Fibroblast of mammary gland (primary cell): Measurements from ENCODE around the gene CEMIP2.

Source experiments
- DNase-seq: peaks from one replicate; pipeline ENCODE4 v3.0.0-alpha.2; 2010; ENCODE audit warnings: low read depth
- H3K4me3 ChIP-seq: 2 replicates; pipeline ENCODE4 v1.5.1; 2011; ENCODE audit warnings: low read depth, mild to moderate bottlenecking, low read length, moderate library complexity; ENCODE audit not compliant: control insufficient read depth
- TF ChIP-seq, protein P1 (sequence below): conservative IDR thresholded peaks from 2 replicates; pipeline ENCODE4 v1.5.1; 2011; ENCODE audit warnings: low read depth, low read length, inconsistent platforms; ENCODE audit not compliant: control insufficient read depth, insufficient read depth

The CEMIP2 gene

DNA sequence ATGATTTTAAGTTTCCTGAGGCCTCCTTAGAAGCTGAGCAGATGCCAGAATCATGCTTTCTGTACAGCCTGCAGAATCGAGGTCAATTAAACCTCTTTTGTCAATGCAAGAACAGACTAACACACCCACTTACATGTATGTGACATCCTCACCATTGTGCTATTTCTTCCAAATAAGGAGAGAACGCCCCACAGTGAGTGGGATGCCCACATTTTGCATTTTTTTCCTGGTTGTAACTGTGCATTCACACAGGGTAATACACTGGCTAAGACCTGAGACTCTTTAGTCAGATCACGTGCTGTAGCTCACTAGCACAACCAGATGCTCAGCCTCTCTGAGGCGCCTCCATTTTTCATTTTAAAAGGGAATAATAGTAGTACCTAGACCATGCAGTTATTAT is 4.4 kb upstream of the CEMIP2 start:
- no peak for DNase-seq
- TF ChIP-seq, protein P1, sequence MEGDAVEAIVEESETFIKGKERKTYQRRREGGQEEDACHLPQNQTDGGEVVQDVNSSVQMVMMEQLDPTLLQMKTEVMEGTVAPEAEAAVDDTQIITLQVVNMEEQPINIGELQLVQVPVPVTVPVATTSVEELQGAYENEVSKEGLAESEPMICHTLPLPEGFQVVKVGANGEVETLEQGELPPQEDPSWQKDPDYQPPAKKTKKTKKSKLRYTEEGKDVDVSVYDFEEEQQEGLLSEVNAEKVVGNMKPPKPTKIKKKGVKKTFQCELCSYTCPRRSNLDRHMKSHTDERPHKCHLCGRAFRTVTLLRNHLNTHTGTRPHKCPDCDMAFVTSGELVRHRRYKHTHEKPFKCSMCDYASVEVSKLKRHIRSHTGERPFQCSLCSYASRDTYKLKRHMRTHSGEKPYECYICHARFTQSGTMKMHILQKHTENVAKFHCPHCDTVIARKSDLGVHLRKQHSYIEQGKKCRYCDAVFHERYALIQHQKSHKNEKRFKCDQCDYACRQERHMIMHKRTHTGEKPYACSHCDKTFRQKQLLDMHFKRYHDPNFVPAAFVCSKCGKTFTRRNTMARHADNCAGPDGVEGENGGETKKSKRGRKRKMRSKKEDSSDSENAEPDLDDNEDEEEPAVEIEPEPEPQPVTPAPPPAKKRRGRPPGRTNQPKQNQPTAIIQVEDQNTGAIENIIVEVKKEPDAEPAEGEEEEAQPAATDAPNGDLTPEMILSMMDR, result no peak
- no peak overlapping the region for H3K4me3 ChIP-seq

DNA sequence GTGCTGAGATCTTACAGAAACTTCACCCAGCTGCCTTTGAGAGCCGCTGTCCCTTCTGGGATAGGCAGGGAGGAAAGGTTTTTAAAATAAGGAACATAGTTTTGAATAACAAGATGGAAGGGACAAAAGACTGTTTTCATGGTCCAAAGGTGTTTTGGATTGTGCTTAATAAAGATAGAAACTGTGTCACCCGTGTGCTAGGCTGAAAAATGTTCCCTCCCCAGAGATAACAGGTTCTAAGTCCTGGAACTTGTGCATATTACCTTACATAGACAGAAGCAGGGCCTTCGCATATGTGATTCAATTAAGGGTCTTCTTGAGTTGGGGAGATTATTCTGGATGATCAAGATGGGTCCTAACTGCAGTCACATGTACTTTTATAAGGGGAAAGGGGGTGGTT is 1.9 kb upstream of the CEMIP2 start:
- TF ChIP-seq, protein P1, result no peak
- no peak overlapping the region for H3K4me3 ChIP-seq
- DNase-seq, result no peak

DNA sequence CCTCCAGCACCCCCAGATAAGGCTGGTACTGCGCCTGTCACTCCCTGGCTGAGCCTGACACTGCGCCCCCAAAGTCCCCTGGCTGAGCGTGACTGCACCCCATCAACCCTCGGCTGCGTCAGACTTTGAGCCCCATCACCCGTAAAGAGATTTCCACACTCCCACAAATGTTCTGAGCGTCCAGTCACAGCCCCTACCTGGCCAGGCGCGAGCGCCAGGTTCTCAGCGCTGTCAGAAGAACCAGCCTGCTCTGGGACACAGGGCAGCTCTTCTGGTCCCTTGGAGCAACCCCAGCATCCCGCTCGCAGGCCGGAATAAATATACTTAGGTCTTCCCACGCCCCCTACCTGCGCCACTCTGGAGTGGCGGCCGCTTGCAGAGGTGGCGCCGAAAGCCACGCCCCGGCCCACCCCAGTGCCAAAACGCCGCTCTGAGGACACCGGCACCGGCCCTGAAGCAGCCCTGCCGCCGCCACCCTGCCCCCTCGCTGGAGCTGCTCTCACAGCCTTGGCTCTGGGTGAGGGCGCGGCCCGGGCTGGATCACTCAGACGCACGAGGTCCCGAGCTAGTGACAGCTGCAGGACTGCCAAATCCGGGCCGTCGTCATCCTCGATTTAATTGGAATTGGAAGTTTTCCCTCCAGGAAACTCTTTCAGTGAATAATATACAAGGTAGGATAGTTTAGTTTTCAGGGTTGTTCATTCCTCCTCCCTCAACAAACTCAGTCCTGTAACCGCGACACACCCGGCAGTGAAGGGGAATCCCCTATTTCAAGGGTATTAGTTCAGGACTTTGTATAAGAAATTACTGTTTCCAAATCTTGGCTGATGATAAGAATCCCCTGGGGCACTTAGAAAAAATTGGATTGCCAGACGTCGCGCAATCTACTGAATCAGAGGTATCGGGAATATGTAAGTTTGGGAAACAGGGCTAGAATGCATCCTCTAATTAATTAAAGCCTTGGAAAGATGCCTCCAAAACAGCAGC is 1.2 kb upstream of the CEMIP2 start:
- H3K4me3 ChIP-seq, result peak overlapping the region; percentile 67
- peak; percentile 50 for DNase-seq
- TF ChIP-seq, protein P1, result no peak

DNA sequence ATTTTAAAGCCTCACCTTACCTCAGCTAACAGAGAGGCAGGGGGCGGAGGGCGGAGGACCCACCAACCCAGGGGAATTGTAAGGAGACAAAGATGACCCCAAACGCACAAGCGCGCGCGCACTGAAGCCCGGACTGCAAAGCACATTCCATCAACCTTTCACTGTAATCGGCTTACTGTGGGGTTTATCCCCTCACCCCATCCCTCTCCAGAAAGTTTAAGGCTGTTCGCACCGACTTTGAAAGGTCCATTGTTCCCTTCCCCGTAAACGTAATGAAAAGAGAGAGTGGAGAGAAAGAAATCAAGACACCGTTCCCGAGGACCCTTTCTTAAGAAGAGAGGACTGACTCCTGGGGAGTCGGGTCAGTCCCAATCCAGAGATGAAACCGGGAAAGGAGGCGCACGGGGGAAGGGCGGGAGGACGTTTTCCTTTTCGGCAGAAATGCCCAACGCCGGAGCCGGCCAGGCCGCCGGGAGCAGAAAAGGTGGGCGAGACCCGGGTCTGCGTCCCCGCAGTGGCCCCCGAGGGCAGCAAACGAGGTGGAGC is 464 bp downstream of the CEMIP2 start:
- peak overlapping the region; percentile 76 for H3K4me3 ChIP-seq
- peak; percentile 26 for DNase-seq
- TF ChIP-seq, protein P1, result no peak

DNA sequence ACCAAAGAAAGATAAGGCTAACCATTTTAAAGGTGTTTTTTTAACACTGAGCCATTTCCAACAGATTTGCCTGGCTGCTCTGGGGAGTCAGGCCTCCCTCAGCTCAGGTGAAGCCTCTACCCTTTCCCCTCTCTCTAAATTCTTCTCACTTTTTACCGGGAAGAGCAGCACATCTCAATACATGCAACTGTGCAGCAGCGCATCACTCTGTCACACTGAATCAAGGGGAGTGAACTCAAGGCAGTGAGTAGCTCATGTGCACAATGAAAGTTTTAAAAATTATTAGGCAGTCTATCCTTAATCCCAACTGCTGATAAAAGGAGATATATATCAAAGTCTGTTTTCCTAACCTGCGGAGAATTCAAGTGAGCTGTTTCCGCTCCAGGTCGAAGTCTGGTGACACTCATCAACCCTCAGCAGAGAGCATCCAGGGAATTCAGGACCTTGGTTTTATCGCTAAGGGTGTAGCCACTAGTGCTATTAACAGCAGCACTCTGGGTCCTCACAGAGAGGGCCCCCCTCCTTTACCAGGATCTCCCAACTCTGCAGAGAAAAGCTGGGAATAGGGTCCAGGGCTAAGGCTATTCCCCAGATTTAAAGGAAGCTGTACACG is 1.0 kb downstream of the CEMIP2 start:
- DNase-seq, result no peak
- TF ChIP-seq, protein P1, result no peak
- H3K4me3 ChIP-seq, result peak overlapping the region; percentile 76

DNA sequence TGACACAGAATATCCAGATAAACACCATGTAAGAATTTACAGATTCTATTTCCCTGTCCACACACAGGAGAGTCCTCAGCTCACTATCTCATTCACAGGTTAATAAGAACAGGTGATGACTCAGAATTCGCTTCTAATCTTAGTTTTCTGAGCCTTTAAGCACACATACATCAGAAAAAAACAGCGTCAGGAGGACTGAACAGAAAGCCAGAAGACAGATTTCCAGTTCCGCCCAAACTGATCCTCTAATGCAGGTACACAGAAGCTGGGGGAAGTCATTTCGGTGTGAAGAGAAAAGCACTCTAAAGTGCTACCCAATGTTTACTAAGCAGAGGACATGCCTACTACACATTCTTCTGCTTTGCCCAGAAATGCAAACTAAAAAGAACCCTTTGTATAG is 1.6 kb downstream of the CEMIP2 start:
- TF ChIP-seq, protein P1, result no peak
- H3K4me3 ChIP-seq, result peak overlapping the region; percentile 76
- DNase-seq, result no peak
